Motor neuron (in vitro differentiated cells): ENCODE measurements around the gene IL31RA. TPM values are rescaled to one million over a fixed set of nuclear protein-coding genes. Genes with fewer than 3 reads are reported as not detected.
"Not testable (repeated sequence)": the region's sequence is repeated elsewhere in the genome, so short reads cannot be mapped to it uniquely, and the experiment has no call there.

ENCODE experiments used
- ATAC-seq, 8 experiments: fragments of 200-7000 bp; cut with Tn5 transposase; replicated peaks in 6 of 8; 2 replicates each; pipeline ENCODE4 v1.8.0; 2021; ENCODE audit warnings: mild to moderate bottlenecking in 8 of 8, moderate library complexity in 8 of 8
- H3K27ac ChIP-seq, 2 donors: fragments of 250-450 bp; sonication (Bioruptor Pico); 2 replicates each; pipeline ENCODE4 v1.9.0; 2021; ENCODE audit warnings: antibody characterized with exemption in 2 of 2, mild to moderate bottlenecking in 2 of 2, moderate library complexity in 1 of 2
- H3K4me1 ChIP-seq, 2 donors: fragments of 250-450 bp; sonication (Bioruptor Pico); replicated peaks in 1 of 2; 2 replicates each; pipeline ENCODE4 v1.6.1; 2021; ENCODE audit warnings: antibody characterized with exemption in 2 of 2, mild to moderate bottlenecking in 2 of 2, moderate library complexity in 1 of 2
- H3K4me3 ChIP-seq, 5 donors: fragments of 250-450 bp; sonication (Bioruptor Pico); 2 replicates each; pipeline ENCODE4 v1.9.0; 2021; ENCODE audit warnings: antibody characterized with exemption in 5 of 5, mild to moderate bottlenecking in 5 of 5, moderate library complexity in 4 of 5
- WGBS, 10 experiments: fragments of 450-650 bp; shearing (Covaris generic); methylation state at CpG; one replicate each; pipeline ENCODE4 v1.0.0; 2022; 5-methylcytosine and 5-hydroxymethylcytosine counted together
- in situ Hi-C, 9 experiments: fragments of 400-800 bp; cut with MboI; loops; one replicate each; pipeline ENCODE4 v1.15.0; 2021; ENCODE audit warnings: low sequenced_read_pairs in 9 of 9, low pct_unique_long_range_greater_than_20kb in 2 of 9; ENCODE audit not compliant: unreplicated experiment in 9 of 9
- total RNA-seq, 8 experiments: library from RNA; unstranded; fragments of 300-600 nt; gene quantifications; 2 replicates each; pipeline versions ENCODE4 v1.2.3 to v1.2.4, GENCODE V29; 2022

The IL31RA gene
- 1 to 10 TPM in 2 of 8 experiments, under 1 TPM in 3, not detected in 3; 0.05 to 3.2 (median 0.47) TPM for total RNA-seq

DNA sequence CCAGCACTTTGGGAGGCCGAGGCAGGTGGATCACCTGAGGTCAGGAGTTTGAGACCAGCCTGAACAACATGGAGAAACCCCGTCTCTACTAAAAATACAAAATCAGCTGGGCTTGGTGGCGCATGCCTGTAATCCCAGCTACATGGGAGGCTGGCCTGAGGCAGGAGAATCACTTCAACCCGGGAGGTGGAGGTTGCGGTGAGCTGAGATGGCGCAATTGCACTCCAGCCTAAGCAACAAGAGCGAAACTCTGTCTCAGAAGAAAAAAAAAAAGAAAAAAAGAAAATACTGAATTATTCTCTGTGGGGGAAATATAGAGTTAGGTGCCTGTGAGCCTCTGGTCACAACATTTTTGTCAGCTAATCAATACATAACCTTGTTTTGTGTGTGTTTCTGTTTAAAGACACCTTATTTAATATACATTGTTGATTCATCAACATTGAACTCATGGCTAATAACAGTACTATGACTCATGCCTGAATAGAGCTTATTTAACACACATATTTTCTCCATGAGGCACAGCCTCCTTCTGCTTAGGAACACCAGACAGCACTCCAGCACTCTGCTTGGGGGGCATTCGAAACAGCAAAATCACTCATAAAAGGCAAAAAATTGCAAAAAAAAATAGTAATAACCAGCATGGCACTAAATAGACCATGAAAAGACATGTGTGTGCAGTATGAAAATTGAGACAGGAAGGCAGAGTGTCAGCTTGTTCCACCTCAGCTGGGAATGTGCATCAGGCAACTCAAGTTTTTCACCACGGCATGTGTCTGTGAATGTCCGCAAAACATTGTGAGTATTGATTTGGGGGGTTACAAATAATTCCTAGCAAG, at the start of gene IL31RA:
TSS of gene IL31RA (plus strand) at position 519 of the 836 bp plus-strand sequence. CDS start at position 733, 214 bp downstream.
- in situ Hi-C loops, result no loop called here
- Histone ChIP-seq H3K4me1 (no peaks in the 10 kb centered on the region), H3K4me3 (no peak within 1 kb of the TSS), H3K27ac (no peak within 1 kb of the TSS)
- peak in 7 of 8 experiments; percentile 50 to 99 (median 84) for ATAC-seq
- 28 to 100% (median 87%) methylated on average over 1 to 9 of the region's 10 CpGs for WGBS, 10 experiments

DNA sequence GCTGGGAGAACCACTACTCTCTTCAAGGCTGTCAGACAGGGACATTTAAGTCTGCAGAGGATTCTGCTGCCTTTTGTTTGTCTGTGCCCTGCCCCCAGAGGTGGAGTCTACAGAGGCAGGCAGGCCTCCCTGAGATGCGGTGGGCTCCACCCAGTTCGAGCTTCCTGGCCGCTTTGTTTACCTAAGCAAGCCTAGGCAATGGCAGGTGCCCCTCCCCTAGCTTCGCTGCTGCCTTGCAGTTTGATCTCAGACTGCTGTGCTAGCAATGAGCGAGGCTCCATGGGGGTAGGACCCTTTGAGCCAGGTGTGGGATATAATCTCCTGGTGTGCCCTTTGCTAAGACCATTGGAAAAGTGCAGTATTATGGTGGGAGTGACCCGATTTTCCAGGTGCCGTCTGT, 42.3 kb upstream of the IL31RA start:
- H3K4me1 ChIP-seq, H3K27ac ChIP-seq, ATAC-seq, in situ Hi-C loops, H3K4me3 ChIP-seq: not testable (repeated sequence)
- WGBS, 10 experiments, result 20 to 100% (median 44%) methylated on average over 1 to 5 of the region's 7 CpGs; no CpG with 5 or more reads in 6 of the 10 experiments

DNA sequence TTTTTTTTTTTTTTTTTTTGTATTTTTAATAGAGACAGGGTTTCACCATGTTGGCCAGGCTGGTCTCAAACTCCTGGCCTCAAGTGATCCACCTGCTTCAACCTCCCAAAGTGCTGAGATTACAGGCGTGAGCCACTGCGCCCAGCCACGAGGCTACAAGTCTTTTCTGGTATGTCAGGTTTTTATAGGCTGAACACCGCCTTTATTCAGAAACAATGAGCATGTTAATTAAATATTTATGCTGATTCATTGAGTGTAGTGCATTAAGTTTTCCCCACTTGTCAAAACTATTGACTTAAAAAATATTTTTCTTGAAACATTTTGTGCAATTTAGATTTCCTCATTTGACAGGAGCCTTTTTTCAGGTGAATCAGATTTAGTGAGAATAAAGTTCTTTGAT, 35.2 kb upstream of the IL31RA start:
- WGBS, 10 experiments, result 45 to 100% (median 93%) methylated on average over 1 to 4 of the region's 4 CpGs; no CpG with 5 or more reads in 1 of the 10 experiments
- H3K27ac ChIP-seq, in situ Hi-C loops, H3K4me3 ChIP-seq, H3K4me1 ChIP-seq: not testable (repeated sequence)
- peak in 1 of 8 experiments; percentile 80 for ATAC-seq

DNA sequence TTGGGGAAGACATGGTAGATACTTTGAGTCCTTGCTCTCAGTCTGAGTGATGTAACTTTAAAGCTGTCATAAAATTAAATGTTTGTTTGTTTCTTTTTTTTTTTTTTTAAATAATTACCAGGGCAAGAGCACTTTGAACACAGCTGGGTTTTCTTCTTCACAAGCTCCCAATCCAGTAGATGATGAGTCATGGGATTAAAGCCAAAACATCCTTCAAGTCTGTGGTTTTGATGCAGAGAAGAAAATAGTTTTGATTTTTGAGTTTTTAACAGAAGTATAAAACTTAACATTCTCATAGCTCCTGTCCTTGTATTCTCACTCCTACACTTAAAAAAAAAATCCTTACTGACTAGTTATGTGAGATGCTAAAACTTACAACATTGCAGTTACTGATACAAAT, 34.8 kb upstream of the IL31RA start:
- Histone ChIP-seq H3K27ac (no peak overlapping the region), H3K4me3 (no peak overlapping the region), H3K4me1 (no peaks in the 10 kb centered on the region)
- ATAC-seq, result peak in 2 of 8 experiments; percentile 61 to 85
- in situ Hi-C loops, result no loop called here

DNA sequence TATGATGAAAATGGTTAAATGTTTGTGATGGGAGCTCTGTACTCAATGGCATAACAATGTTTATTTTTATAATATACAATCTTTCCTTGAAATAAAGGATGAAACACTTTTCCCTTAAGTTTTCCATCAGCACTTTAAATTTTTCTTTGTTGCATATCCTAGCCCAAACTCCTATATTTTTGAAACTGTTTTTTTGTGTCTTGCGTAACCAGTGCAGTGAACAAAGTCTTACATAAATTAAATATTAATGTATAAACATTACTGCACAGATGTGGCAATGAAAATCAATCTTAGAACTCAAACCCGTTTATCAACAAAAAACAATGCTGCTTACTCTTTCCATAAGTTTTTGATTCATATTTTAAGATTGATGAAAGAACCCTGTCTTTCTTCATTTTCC, 34.1 kb upstream of the IL31RA start:
- ATAC-seq, result no peak
- Histone ChIP-seq H3K4me1 (no peaks in the 10 kb centered on the region), H3K27ac (no peak overlapping the region), H3K4me3 (no peak overlapping the region)
- 53 to 96% (median 82%) methylated on average over 2 of the region's 2 CpGs for WGBS, 10 experiments
- in situ Hi-C loops, result no loop called here

DNA sequence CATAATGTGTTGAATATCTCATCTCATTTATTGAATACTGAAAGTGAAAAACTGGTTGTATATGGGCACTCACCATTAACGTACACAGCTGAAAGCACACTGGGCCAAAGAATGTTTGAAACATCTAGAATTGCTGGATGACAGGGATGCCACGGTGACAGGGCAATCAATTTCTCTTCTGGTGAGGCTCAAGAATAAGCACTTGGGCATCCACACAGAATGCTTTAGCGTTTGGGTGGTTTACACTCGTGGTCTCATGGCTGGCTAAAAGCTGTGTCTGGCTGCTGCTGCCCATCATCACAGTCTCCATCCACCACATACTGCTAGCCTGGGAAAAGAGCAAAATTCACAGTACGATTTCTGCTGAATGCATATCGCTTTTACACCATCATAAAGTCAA, 30.7 kb upstream of the IL31RA start:
- no peaks in the 10 kb centered on the region for H3K4me1 ChIP-seq
- WGBS, 10 experiments, result 67 to 100% (median 82%) methylated on average over 1 to 6 of the region's 6 CpGs
- no peak overlapping the region for H3K27ac ChIP-seq
- H3K4me3 ChIP-seq, result no peak overlapping the region
- in situ Hi-C loops, result no loop called here
- ATAC-seq, result no peak

DNA sequence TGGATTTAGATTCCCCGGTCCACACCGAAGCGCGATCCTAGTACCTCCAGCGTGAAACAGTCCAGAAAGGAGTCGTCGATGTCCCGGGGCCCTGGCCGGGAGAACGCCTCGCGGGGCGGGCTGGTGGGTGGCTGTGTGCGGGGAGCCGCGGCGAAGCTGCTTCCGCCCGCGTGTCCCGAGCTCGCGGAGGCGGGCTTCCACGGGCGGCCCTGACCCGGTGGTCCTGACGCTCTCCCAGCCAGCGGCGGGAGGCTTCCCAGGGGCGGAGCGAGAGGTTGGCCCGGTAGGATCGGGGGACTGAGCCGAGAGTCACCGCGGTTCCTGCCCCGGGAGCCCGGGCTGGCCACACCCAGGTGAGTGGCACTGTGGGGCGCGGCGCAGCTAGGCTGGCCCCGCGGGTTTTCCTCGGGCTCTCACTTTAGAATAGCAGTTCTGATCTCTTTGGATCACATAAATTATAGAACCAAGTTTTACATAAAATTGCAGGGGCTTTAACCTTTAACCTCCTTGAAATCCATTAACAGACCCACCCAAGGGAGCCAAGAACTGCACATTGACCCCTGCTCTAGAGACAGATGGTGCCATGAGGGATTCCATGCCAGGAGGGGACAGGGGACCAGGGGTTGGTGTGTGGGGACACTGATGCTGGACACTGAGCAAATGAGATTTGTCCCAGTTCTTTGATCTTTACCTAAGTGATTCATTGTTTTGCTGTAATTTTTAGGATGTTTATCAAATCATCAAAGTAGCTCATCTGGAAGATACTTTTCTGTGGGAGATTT, 29.2 kb upstream of the IL31RA start:
- Histone ChIP-seq H3K4me1 (no peaks in the 10 kb centered on the region), H3K27ac (no peak overlapping the region), H3K4me3 (peak overlapping the region in 2 of 5 donors; percentile 13 to 27)
- 7 to 80% (median 32%) methylated on average over 1 to 18 of the region's 45 CpGs; no CpG with 5 or more reads in 6 of the 10 experiments for WGBS, 10 experiments
- in situ Hi-C loops, result no loop called here
- ATAC-seq, result peak in 4 of 8 experiments; percentile 28 to 53 (median 40)

DNA sequence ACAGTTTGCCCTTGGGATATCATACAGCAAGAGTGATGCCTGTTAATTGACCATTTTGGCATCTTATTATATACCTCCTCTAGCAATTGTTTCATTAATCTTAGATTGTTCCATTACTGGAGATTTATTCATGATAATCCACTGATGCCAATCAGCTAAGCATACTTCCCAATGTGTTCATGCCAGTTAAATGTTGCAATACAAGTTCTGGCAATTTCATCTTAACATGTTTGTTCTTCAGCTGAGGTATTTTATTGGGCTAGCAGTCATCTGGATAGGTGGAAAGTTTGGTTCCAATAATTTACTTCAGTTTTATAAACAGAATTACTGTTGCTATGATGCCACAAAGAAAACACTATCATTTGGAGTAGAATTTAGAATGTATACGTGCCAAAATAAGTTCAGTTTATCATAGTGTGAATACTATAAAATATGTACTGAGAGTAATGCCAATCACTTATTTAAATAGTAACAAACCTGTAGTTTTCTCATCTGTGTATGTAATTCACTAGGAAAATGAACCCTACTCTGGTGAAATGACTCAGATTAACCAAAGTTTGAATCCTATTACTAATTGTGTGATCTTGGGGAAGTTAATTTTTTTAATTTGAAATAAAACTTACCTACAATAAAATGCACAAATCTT, 27.9 kb upstream of the IL31RA start:
- Histone ChIP-seq H3K4me3 (no peak overlapping the region), H3K27ac (no peak overlapping the region), H3K4me1 (no peaks in the 10 kb centered on the region)
- ATAC-seq, result no peak
- in situ Hi-C loops, result no loop called here
- WGBS, 10 experiments, result 50 to 83% (median 58%) methylated on average over 1 of the region's 1 CpG; no CpG with 5 or more reads in 1 of the 10 experiments

DNA sequence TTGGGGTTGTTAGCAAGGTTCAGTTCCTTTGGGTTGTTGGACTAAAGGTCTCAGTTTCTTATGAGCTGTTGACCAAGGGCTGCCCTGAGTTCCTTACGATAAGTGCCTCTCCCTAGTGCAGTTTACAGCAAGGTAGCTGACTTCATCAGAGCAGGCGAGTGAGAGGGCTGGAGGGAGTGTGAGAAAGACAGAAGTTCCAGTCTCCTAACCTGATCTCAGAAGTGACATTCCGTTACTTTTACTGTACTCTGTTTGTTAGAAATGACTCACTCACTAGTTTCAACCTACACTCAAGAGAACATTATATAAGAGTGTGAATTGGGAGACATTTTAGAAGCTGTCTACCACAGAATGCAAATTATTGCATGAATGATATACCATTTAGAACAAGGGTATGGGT, 21.2 kb upstream of the IL31RA start:
- no peak for ATAC-seq
- WGBS, 10 experiments, result 58 to 100% (median 79%) methylated on average over 2 to 3 of the region's 3 CpGs; no CpG with 5 or more reads in 4 of the 10 experiments

DNA sequence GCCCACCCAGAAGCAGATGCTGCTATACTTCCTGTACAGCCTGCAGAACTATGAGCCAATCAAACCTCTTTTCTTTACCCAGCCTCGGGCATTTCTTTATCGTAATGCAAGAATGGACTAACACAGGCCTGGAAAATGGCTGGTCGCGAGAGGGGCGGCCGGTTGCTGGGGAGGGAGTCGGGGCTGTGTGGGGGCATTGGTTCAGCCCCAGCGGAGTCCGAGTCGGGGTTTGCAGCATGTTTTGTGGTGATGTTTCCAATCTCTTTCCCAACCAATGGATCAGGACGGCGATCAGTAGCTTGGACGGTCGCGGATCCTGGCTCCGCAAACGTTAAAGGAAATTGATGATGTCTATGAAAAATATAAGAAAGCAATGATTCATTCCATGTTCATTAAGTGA, 18.7 kb upstream of the IL31RA start:
- H3K4me3 ChIP-seq, result no peak overlapping the region
- in situ Hi-C loops, result no loop called here
- no peak for ATAC-seq
- H3K27ac ChIP-seq, result no peak overlapping the region
- no peaks in the 10 kb centered on the region for H3K4me1 ChIP-seq
- 86 to 100% (median 97%) methylated on average over 1 to 7 of the region's 17 CpGs; no CpG with 5 or more reads in 4 of the 10 experiments for WGBS, 10 experiments

More for the DNA sequence above, 21.2 kb upstream of the IL31RA start:
- in situ Hi-C loops, result no loop called here
- H3K27ac ChIP-seq, result no peak overlapping the region
- no peaks in the 10 kb centered on the region for H3K4me1 ChIP-seq
- H3K4me3 ChIP-seq, result no peak overlapping the region

DNA sequence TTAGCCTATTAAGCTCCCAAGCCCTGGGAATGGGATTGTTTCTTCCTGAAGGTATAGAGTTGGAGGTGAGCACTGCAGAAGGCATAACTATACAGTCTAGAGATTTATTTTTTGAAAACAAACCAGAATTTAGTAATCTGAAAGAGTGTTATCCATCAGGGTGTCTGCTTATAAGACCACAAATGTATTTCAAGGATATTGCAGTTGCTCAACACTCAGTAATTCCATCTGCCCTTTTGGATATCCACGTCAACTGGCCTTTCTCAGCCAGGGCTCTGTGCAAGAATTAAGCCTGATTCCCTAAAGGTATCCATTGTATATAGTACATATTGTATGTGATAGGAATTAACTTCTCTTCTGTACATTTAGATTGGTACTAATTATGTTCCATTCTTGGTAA, 15.0 kb upstream of the IL31RA start:
- in situ Hi-C loops, result no loop called here

DNA sequence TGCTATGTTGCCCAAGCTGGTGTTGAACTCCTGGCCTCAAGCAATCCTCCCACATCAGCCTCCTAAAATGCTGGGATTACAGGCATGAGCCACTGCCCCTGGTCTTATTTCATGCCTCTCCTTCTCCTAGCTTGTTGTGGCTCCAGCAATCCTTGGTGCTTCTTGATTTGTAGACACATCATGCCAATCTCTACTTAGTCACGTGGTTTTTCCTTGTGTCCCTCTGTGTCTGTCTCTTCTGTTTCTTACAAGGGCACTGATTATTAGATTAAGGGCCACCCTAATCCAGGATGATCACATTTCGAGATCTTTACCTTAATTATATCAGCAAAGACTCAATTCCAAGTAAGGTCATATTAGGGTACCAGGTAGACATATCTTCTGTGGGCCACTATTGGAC, 9.2 kb upstream of the IL31RA start:
- ATAC-seq, result no peak
- 13 to 83% (median 56%) methylated on average over 1 to 2 of the region's 2 CpGs; no CpG with 5 or more reads in 2 of the 10 experiments for WGBS, 10 experiments
- Histone ChIP-seq H3K4me3 (no peak overlapping the region), H3K27ac (no peak overlapping the region), H3K4me1 (no peaks in the 10 kb centered on the region)
- in situ Hi-C loops, result no loop called here

More for the DNA sequence above, 15.0 kb upstream of the IL31RA start:
- Histone ChIP-seq H3K4me1 (no peaks in the 10 kb centered on the region), H3K4me3 (no peak overlapping the region), H3K27ac (no peak overlapping the region)
- no peak for ATAC-seq
- 67 to 100% (median 100%) methylated on average over 1 of the region's 1 CpG; no CpG with 5 or more reads in 5 of the 10 experiments for WGBS, 10 experiments

DNA sequence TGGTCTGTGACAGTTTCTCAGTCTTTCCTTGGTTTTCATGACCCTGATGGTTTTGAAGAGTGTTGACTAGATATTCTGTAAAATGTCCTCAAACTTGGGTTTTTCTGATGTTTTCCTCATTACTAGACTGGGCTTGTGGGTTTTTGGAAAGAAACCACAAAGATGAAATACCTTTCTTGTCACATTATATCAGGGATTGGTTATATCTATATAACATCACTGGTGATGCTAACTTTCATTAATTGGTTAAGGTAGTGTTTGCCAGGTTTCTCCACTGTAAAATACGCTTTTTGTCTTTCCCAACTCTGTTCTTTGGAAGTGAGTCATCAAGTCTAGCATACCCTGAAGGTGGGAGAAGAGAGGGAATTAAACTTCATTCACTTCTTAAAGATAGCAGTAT, 3.3 kb upstream of the IL31RA start:
- Histone ChIP-seq H3K4me1 (no peaks in the 10 kb centered on the region), H3K4me3 (no peak overlapping the region), H3K27ac (no peak overlapping the region)
- in situ Hi-C loops, result no loop called here
- no peak for ATAC-seq
- WGBS, 10 experiments, result 17 to 100% (median 78%) methylated on average over 1 of the region's 1 CpG; no CpG with 5 or more reads in 2 of the 10 experiments
